Natural killer cell (primary cell): ENCODE results near the gene SLC12A7. TPM values are rescaled to one million over a fixed set of nuclear protein-coding genes. Genes with fewer than 3 reads are reported as not detected.

Experiments used
- ATAC-seq, 3 donors: fragments of 150-1000 bp in 2 of 3; fragments of 200-7000 bp in 1 of 3; cut with Tn5 transposase; 1 replicate in 1 of 3; 2 replicates in 2 of 3; pipeline ENCODE4 v1.10.0; 2021; ENCODE audit warnings: mild to moderate bottlenecking in 2 of 3, moderate library complexity in 2 of 3
- DNase-seq, 2 donors: peaks; one replicate each; pipeline versions ENCODE4 v3.0.0 to v3.0.0-alpha.2; 2013 to 2021; ENCODE audit warnings: mixed read lengths in 1 of 2
- H3K27ac ChIP-seq: one replicate; pipeline ENCODE4 v1.5.1; 2013; ENCODE audit warnings: mild to moderate bottlenecking, low read length
- H3K27me3 ChIP-seq: one replicate; pipeline ENCODE4 v1.6.1; 2013; ENCODE audit warnings: low read length; ENCODE audit not compliant: control insufficient read depth, insufficient read depth
- H3K36me3 ChIP-seq: one replicate; pipeline ENCODE4 v1.6.1; 2013; ENCODE audit warnings: low read length; ENCODE audit not compliant: control insufficient read depth, insufficient read depth
- H3K4me1 ChIP-seq: one replicate; pipeline ENCODE4 v1.6.1; 2013; ENCODE audit warnings: low read length; ENCODE audit not compliant: control insufficient read depth, insufficient read depth
- H3K4me3 ChIP-seq: one replicate; pipeline ENCODE4 v1.5.1; 2013; ENCODE audit warnings: low read length
- H3K9me3 ChIP-seq: one replicate; pipeline ENCODE4 v1.6.1; 2013; ENCODE audit warnings: low read length; ENCODE audit not compliant: control insufficient read depth, insufficient read depth
- H3K27ac Mint-ChIP-seq, 2 donors: one replicate each; pipeline ENCODE4 v1.8.0; 2022; ENCODE audit warnings: mild to moderate bottlenecking in 2 of 2, mixed read lengths in 2 of 2, moderate library complexity in 1 of 2
- H3K27me3 Mint-ChIP-seq, 2 donors: one replicate each; pipeline ENCODE4 v1.8.0; 2022; ENCODE audit warnings: low read depth in 2 of 2, mixed read lengths in 2 of 2
- H3K36me3 Mint-ChIP-seq: one replicate; pipeline ENCODE4 v1.8.0; 2022; ENCODE audit warnings: mixed read lengths
- H3K4me1 Mint-ChIP-seq, 2 donors: one replicate each; pipeline ENCODE4 v1.8.0; 2022; ENCODE audit warnings: mixed read lengths in 2 of 2
- H3K4me3 Mint-ChIP-seq: one replicate; pipeline ENCODE4 v1.8.0; 2022; ENCODE audit warnings: mild to moderate bottlenecking, moderate library complexity, mixed read lengths
- H3K9me3 Mint-ChIP-seq, 2 donors: one replicate each; pipeline ENCODE4 v1.8.0; 2022; ENCODE audit warnings: mixed read lengths in 2 of 2
- CTCF ChIP-seq: fragments of 200-600 bp; IDR thresholded peaks from one replicate; pipeline ENCODE4 v1.8.0; 2022; ENCODE audit warnings: antibody characterized with exemption
- WGBS: methylation state at CpG from one replicate; pipeline ENCODE4 v1.1.7; 2013; ENCODE audit warnings: missing lambda C conversion rate; ENCODE audit not compliant: insufficient coverage; 5-methylcytosine and 5-hydroxymethylcytosine counted together
- intact Hi-C: fragments of 100-400 bp; cut with micrococcal nuclease; formaldehyde crosslinking; loops from one replicate; pipeline ENCODE4 v1.14.2; 2022
- total RNA-seq, 4 donors: library from RNA; stranded (reverse); fragments of 120-200 nt in 1 of 4; gene quantifications; one replicate each; pipeline versions ENCODE4 v1.2.3 to v1.2.4, GENCODE V29; 2013 to 2022

Gene SLC12A7
- total RNA-seq, 3 donors from 2014 or later (not counting 1 experiment from before 2014, with no cell fraction given): 53.2 to 92.5 (median 81.3) TPM

DNA sequence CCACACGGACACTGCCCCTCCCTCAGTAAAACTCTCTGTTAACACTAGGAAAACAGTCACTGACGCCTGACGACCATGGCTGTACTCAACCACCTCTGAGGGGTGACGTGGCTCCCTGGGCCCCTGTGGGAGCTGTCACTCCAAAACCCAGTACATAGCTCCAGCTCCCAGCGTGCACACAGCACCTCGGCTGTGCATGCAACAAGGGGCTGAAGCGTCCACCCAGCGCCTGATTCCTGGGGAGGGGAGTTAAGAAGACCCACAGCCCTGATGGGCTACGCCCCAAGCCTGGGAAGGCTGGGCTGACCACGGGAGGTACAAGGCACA, 36.3 kb downstream of the SLC12A7 start:
- DNase-seq: no peak
- Histone ChIP-seq H3K9me3 (no peaks in the 10 kb centered on the region), H3K27me3 (no peaks in the 10 kb centered on the region), H3K36me3 (no peaks in the 10 kb centered on the region), H3K4me3 (no peak overlapping the region), H3K27ac (no peak overlapping the region), H3K4me1 (no peaks in the 10 kb centered on the region)
- no peak overlapping the region for H3K27ac Mint-ChIP-seq
- no peaks in the 10 kb centered on the region for H3K36me3 Mint-ChIP-seq
- no peaks in the 10 kb centered on the region for H3K27me3 Mint-ChIP-seq
- no peak for TF ChIP-seq CTCF
- peaks cover 0 to under 1% of the 10 kb centered on the region in 2 donors for H3K4me1 Mint-ChIP-seq
- intact Hi-C loops: no loop called here
- H3K4me3 Mint-ChIP-seq: no peak overlapping the region
- ATAC-seq: peak in 1 of 3 donors; percentile 14
- 86% methylated on average over 10 of the region's 10 CpGs for WGBS
- no peaks in the 10 kb centered on the region for H3K9me3 Mint-ChIP-seq

- 92% methylated on average over 40 of the region's 40 CpGs for WGBS
- no peaks in the 10 kb centered on the region for H3K36me3 ChIP-seq
- H3K9me3 ChIP-seq: no peaks in the 10 kb centered on the region
- Mint-ChIP-seq H3K36me3 (no peaks in the 10 kb centered on the region), H3K4me3 (no peak overlapping the region), H3K4me1 (no peaks in the 10 kb centered on the region), H3K9me3 (no peaks in the 10 kb centered on the region), H3K27ac (no peak overlapping the region), H3K27me3 (no peaks in the 10 kb centered on the region)
- DNase-seq (no peak), ATAC-seq (peak in 1 of 3 donors; percentile 5)
- H3K27ac ChIP-seq: no peak overlapping the region
- TF ChIP-seq CTCF: no peak
- intact Hi-C loops: no loop called here
- no peak overlapping the region for H3K4me3 ChIP-seq
- no peaks in the 10 kb centered on the region for H3K4me1 ChIP-seq
- H3K27me3 ChIP-seq: no peaks in the 10 kb centered on the region
Measured at GRCh38 chr5:1074816-1075554, 36.9 kb downstream of the SLC12A7 start.

DNA sequence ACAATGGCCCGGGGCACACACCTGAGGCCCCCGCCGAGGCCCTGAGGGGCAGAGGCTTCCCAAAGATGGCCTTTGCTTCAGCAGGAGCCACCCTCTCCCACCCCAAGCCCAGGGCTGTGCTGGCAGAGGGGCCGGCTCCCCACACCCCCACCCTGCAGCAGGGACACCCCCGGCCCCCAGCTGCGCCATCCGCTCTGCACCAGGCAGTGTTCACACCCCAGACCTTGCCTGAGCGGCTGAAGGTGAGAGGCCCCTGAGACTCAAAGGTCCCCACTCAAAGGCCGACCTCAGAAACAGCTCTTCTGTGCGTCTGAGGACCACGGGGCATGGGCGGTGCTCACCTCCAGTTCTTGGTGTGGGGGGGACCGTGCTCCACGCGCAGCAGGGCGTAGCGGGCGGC, 37.6 kb downstream of the SLC12A7 start:
- ATAC-seq (no peak), DNase-seq (no peak)
- Mint-ChIP-seq H3K4me1 (no peaks in the 10 kb centered on the region), H3K27ac (no peak overlapping the region), H3K36me3 (no peaks in the 10 kb centered on the region), H3K4me3 (no peak overlapping the region), H3K27me3 (no peaks in the 10 kb centered on the region), H3K9me3 (no peaks in the 10 kb centered on the region)
- intact Hi-C loops: no loop called here
- Histone ChIP-seq H3K27me3 (no peaks in the 10 kb centered on the region), H3K36me3 (no peaks in the 10 kb centered on the region), H3K4me3 (no peak overlapping the region), H3K27ac (no peak overlapping the region), H3K9me3 (no peaks in the 10 kb centered on the region), H3K4me1 (no peaks in the 10 kb centered on the region)
- WGBS: 94% methylated on average over 18 of the region's 18 CpGs
- TF ChIP-seq CTCF: no peak
